DOHH2 (cell line): ENCODE measurements around the gene SLC35F4.

Experiments used
- CTCF ChIP-seq: fragments of 200-600 bp; sonication (generic); IDR thresholded peaks from one replicate; pipeline ENCODE4 v1.5.1; 2014; ENCODE audit warnings: antibody characterized with exemption, mild to moderate bottlenecking, low read depth, low read length; ENCODE audit not compliant: poor library complexity, severe bottlenecking
- EZH2phosphoT487 ChIP-seq: fragments of 200-600 bp; sonication (generic); IDR thresholded peaks from 2 replicates; pipeline ENCODE4 v1.6.1; 2017; ENCODE audit warnings: borderline replicate concordance, mild to moderate bottlenecking, antibody characterized with exemption, low read length, moderate library complexity, mixed read lengths

DNA sequence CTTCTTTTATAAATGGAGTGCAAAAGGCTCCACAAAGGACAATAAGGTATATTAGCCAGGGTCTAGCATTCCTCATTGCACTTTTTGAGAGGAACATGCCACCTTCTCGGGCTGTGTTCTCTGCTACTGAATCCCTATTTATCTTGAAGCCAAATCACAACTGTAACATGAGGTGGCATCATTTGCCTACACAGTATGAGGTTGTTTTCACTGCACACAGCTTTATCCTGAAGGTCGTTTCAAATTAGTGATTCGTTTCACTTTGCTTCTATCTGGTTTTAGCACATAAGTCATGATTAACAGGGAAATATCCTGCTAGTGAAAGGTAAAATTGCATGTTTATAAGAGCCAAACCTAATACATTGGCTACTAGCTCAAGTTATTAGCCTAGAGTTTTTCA is 153.8 kb downstream of the SLC35F4 start:
- no peak for TF ChIP-seq CTCF
- no peak for TF ChIP-seq EZH2phosphoT487
